KOPT-K1 (cell line): ENCODE data around the gene GM2A.
A peak's percentile ranks its signal among the peaks of the same experiment; 100 is the strongest.

Experiments
- H3K27ac ChIP-seq: fragments of 200-600 bp; sonication (generic); 2 replicates; pipeline ENCODE4 v1.5.1; 2016; ENCODE audit warnings: antibody characterized with exemption, mild to moderate bottlenecking, low read depth, low read length; ENCODE audit not compliant: poor library complexity, severe bottlenecking
- H3K36me3 ChIP-seq: fragments of 200-600 bp; sonication (generic); 2 replicates; pipeline ENCODE4 v1.5.1; 2017; ENCODE audit warnings: antibody characterized with exemption, mild to moderate bottlenecking, low read length, moderate library complexity; ENCODE audit not compliant: insufficient read depth
- H3K9me3 ChIP-seq: fragments of 200-600 bp; sonication (generic); 2 replicates; pipeline ENCODE4 v1.5.1; 2017; ENCODE audit warnings: antibody characterized with exemption, low read length, mild to moderate bottlenecking; ENCODE audit not compliant: insufficient read depth, poor library complexity, severe bottlenecking

GM2A gene

DNA sequence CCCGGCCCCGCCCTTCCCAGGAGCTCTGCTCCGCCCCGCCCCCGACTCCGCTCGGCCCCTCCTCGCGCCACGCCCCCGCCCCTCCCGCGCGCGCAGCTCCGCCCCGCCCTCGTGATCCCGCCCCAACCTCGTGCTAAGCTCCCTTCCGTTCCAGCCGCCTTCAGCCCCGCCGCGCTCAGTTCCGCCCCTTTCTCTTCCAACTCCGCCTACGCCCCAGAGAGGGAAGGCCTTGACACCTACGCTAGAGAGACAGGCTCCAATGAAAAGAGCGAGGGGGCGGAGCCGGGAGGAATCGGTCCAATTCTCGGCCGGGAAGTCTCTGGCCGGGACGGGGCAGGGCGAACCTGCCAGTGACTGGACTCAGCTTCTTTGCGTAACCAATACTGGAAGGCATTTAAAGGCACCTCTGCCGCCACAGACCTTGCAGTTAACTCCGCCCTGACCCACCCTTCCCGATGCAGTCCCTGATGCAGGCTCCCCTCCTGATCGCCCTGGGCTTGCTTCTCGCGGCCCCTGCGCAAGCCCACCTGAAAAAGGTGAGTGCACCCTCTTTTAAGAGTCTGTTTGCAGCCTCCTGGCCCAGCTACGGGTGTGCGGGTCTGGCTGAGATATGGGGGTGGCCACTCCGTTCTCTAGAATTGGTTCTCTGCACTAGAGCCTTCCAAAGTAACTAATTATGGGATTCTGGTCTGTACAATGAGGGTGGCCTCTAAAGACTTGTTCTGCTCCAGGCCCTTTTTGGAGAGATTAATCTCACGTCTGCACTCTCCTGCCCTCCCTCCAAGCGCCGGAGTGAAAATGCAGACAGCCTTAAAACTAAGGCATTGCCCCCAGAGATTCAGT lies at the start of gene GM2A:
TSS of gene GM2A (plus strand) at position 424 of the 843 bp plus-strand sequence. CDS start at position 456, 32 bp downstream.
- H3K27ac ChIP-seq, result peak within 1 kb of the TSS; percentile 86
- H3K36me3 ChIP-seq, result 0 out of 2 replicates have a peak, but pooled peaks cover 4% of the 10 kb centered on the region
- H3K9me3 ChIP-seq, result no peaks in the 10 kb centered on the region

DNA sequence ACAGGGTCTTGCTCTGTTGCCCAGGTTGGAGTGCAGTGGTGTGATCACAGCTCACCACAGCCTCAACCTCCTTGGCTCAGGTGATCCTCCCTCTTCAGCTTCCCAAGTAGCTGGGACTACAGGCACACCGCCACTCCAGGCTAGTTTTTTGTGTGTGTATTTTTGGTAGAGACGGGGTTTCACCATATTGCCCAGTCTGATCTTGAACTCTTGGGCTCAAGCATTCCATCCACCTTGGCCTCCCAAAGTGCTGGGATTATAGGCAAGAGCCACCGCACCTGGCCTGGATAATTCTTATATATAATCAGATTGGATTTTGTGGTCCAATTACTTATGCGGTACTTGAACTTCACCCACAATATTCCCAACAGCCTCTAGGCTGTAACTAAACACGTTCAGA lies 48.9 kb upstream of the GM2A start:
- H3K36me3 ChIP-seq, result peaks cover 30% of the 10 kb centered on the region
- no peaks in the 10 kb centered on the region for H3K9me3 ChIP-seq
- no peak overlapping the region for H3K27ac ChIP-seq

DNA sequence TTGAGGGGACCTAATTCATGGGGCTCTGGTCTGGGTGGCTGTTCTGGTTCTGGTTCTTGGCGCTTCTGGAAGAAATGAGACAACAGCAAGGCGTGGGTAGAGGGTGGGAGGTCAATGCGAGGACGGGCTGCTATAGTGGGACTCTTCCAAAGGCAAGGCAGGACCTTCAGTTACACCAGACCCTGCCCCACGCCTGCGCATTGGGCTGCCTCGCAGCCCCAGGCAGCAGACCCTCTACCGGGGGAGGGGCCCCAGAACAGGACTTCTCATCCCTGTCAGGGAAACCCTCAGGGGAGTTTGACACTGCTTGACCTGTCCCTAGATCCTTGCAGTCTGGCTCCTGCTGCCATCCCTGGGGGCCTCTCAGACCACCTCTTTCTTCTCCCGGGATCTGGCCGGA lies 47.6 kb upstream of the GM2A start:
- Histone ChIP-seq H3K36me3 (peaks cover 18% of the 10 kb centered on the region), H3K27ac (peak overlapping the region; percentile 55), H3K9me3 (no peaks in the 10 kb centered on the region)

DNA sequence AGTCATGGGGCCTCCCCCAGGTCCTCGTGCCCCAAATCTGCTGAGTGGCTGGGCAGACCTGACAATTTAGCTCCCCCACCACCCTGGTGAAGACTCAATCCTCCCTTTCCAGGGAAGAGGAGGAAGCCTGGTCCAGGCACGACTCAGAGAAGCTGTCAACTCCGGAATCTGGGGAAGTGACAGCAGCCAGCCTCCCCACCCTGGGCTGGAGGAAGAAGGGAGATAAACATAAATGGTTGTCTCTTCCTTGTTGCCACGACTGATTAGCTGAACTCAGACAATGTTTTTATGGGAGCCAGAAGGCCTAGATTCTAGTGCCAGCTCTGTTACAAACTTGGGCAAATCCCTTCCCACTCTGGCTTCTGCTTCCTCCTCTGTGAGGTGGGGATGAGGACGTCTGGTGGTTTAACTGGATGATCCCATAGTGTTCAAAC lies 44.5 kb upstream of the GM2A start:
- Histone ChIP-seq H3K36me3 (0 out of 2 replicates have a peak, but pooled peaks cover 8% of the 10 kb centered on the region), H3K27ac (peak overlapping the region; percentile 100), H3K9me3 (no peaks in the 10 kb centered on the region)

DNA sequence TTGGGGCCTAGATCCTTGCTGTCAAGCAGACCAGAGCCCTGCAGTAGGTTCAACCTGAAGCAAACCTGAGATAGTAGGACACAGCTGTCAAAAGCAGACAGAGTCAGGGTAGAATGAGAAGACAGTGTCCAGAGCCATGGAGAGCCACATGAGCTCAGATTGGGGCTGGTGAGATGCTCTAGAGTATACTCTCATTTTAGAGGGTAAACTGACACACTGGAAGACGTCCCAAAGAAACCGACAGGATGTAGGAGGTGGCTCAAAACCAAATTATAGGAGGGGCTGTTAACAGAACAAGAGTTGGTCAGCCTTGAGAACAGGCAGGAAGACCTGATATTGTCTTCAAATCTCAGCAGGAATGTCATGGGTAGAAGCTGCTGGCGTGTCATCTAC lies 40.6 kb upstream of the GM2A start:
- Histone ChIP-seq H3K9me3 (no peaks in the 10 kb centered on the region), H3K27ac (peak overlapping the region; percentile 100), H3K36me3 (peaks cover 38% of the 10 kb centered on the region)

DNA sequence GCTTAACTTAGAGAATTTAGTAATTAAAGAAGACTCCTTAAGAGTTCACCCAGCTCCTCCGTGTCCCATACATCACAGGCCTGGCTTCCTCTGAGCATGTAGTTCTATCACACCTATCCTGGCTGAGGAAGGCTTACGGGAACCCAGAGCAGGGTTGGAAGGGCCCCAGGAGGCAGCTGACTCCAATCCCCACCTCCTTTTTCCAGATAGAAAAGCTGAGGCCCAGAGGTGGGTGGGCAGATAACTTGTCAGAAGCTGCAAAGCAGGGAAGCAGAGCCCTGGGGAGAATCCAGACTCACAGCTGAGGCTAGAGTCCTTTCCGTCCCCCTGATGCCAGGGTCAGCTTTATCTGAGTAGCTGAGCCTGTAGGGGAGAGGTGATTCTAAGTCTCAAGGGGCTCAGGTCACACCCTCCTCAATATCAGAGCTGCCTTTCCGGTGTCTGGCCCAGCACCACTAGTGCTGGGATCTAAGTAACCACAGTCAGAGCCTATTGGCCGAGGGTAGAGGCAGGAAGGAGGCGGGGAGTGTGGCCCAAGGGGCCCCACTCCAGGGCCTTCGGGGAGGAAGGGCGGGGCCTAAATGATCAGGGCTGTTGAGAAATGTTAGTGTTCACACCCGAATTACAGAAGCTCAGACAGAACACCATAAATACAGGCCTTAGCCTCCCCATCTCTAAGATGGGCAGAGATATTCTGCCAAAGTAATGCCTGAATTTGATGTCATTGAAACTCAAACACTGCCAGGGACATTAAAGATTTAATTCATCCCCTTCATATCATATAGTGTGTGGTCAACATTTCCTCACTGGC lies 39.0 kb upstream of the GM2A start:
- Histone ChIP-seq H3K36me3 (peaks cover 54% of the 10 kb centered on the region), H3K9me3 (no peaks in the 10 kb centered on the region), H3K27ac (peak overlapping the region; percentile 100)

DNA sequence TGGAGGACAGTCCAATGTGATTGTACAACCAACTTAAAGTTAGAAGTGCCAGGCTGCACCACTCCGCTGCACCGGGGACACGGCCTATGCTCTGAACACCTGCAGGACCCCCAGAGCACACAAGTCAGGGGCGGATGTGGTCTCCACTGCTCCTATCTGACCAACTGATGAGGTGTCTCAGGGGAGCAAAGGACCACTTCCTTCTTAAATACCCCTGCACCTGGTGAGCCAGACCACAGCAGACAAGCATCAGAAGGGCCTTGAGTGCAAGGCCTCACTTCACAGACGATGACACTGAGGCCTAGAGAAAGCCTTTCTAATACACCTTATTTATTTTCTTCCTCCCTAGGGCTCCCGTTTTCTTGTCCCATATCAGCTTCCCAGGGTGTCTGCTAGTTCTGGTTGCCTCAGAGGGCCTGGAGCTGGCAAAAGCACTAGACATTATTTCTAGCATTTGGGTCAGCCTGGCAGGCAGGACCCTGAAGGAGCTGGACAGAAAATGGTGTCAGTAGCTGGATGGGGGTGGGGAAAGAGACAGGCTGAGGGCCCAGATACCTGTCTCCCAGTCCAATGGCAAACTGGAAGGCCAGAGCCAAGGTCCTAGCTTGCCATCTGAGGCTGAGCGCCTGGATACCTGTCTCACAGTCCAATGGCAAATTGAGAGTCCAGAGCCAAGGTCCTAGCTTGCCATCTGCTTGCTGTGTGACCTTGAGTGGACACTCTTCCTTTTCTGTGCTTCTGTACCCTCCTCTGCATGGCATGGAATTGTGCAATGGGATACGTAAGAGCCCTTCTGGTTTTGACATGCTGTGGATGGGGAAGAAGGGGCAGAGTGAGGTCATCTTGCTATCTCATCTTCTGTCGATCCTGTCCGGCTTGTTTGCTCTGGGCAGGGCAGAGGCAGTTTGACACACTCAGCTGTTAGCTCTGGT lies 38.1 kb upstream of the GM2A start:
- Histone ChIP-seq H3K9me3 (no peaks in the 10 kb centered on the region), H3K27ac (peak overlapping the region; percentile 100), H3K36me3 (peaks cover 63% of the 10 kb centered on the region)

DNA sequence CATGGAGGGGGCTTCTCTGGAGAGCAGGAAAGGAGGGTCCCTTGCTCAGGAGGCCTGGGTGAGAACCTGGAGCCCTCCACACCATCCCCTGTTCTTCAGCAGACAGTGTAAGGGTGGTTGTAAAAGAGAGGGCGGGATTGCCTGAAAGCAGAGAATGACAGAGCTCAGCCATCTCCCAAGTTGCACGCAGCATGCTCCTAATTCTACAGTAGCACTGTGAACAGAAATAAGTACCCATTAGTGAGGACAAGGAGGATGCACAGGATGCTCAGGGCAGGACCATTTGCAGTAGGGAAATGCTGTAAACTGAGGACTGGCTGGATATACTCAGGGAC lies 37.5 kb upstream of the GM2A start:
- H3K36me3 ChIP-seq, result peaks cover 69% of the 10 kb centered on the region
- no peaks in the 10 kb centered on the region for H3K9me3 ChIP-seq
- H3K27ac ChIP-seq, result peak overlapping the region; percentile 100

DNA sequence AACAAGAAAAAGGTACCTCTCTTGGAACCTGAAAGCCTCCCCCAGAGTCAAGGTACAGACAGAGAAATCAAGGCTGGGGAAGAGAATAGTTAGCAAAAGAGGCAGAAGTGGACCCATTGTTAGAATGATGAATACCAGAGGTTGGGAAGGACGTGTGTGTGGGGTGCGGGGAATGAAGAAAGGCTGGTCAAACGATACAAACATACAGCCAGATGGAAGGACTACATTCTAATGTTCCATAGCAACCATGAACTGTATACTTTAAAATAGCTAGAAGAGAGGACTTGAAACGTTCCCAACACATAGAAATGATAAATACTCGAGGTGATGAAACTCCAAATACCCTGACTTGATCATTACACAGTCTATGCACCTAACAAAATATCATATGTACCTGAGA lies 36.2 kb upstream of the GM2A start:
- Histone ChIP-seq H3K27ac (peak overlapping the region; percentile 100), H3K36me3 (peaks cover 82% of the 10 kb centered on the region), H3K9me3 (no peaks in the 10 kb centered on the region)

DNA sequence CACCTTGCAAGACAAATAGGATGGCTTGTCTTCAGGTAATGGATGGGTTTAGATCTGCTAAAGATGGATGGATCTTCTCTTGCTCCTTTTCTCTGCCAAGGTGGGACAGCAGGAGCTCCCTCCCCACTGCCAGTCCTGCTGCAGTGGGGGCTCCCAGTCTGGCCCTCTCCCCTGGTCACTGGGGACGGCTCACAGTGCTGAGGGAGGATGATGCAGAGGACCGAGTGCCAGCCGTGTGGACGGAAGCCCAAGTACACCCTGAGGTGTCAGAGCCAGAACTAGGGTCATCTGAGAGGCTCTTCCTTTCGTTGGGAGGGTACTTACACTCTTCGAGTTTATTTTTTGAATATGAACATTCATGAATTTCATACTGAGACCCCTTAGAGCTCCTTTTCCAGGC lies 34.8 kb upstream of the GM2A start:
- H3K27ac ChIP-seq, result peak overlapping the region; percentile 100

DNA sequence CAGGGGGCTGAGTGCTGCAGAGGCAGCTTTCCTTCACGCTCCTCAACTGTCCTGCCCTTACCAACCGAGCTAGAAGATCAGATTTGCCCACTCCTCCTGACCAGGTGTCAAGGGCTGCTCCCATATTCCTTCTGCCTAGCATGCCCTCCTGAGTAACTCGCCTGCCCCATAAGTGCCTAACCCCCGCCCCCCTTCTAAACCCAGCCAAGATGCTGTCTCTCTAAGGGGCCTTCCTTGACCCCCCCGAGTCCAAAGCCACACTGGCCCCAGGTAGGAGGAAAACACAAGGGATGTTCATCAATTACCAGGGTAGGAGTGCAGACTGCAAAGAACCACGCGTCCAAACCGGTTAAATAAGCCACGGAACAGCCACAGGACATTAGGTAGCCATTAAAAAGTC lies 33.8 kb upstream of the GM2A start:
- Histone ChIP-seq H3K9me3 (no peaks in the 10 kb centered on the region), H3K36me3 (peaks cover 87% of the 10 kb centered on the region), H3K27ac (peak overlapping the region; percentile 100)

More for the DNA sequence above, 34.8 kb upstream of the GM2A start:
- H3K9me3 ChIP-seq, result no peaks in the 10 kb centered on the region
- H3K36me3 ChIP-seq, result peaks cover 89% of the 10 kb centered on the region

DNA sequence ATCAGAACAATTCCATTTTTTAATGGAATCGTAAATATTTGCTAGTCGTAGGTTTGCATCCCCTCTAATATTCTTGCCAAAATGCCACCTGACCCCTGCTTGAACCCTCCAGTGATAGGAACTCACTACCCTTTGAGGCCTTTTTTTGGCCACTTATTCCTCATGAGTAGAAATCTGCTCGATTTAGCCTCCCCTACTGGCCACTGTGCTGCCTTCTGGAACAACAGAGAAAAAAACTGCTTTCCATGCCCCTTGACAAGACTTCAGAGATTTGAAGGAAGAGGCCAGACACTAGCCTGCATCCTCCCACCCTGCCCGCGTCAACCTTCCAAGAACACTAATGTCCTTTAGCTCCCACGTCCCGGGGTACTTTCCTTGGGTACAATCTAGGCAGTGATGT lies 33.2 kb upstream of the GM2A start:
- H3K9me3 ChIP-seq, result no peaks in the 10 kb centered on the region
- H3K36me3 ChIP-seq, result peaks cover 87% of the 10 kb centered on the region
- peak overlapping the region; percentile 88 for H3K27ac ChIP-seq

DNA sequence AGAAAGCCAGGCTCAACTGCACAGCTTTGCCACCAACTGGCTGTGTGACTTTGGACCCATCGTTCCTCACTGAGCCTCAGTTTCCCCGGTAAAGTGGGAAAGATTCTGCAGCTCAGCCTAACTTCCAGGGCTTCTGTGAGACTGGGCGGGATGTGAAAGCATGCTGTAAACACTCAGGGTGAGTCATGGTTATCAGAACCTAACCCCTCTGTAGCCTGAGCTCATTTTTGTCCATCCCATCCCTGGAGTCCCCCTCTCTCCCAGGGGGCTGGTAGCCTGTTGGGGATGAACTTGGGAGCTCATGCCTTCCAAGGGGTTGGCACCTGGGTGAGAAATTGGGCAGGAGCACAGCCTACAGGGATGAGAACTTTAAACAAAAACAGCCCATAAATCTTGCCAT lies 31.4 kb upstream of the GM2A start:
- H3K27ac ChIP-seq, result peak overlapping the region; percentile 88
- no peaks in the 10 kb centered on the region for H3K9me3 ChIP-seq
- H3K36me3 ChIP-seq, result peaks cover 69% of the 10 kb centered on the region

DNA sequence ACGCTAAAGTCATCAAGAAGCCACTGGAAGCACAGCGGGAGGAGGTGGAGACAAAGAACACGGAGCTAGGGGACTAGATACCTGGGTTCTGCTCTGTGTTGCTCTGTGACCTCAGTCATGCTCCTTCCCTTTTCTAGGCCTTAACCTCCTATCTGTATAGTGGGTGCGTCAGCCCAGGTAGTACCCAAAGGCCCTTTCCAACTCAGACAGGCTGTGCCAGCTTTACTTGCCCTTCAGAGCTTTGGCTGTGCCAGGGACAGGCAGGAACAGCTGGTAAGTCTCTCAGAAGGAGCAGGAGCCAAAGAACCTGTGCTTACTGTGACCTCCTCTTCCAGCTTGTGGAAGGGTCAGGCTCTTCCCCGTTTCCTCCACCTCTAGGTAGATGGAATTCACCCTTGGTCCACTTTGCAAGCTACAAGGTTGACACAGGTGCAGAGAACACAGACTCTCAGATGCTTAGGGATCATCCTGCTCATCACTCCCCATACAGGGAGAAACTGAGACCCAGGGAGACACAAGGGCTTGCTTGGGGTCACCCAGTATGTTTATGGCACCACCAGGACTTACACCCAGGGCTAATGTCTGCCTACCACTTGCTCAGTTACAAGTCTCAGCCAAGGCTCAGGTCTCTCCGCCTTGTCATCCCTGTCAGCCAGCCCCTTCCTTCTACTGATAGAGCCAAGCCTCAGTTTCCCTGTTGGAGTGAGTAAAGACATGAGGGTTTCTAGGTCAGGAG lies 30.8 kb upstream of the GM2A start:
- H3K27ac ChIP-seq, result peak overlapping the region; percentile 88
- H3K36me3 ChIP-seq, result peaks cover 63% of the 10 kb centered on the region
- no peaks in the 10 kb centered on the region for H3K9me3 ChIP-seq
